NCI-H524 (cell line): ENCODE measurements around the gene COBL.
A peak's percentile ranks its signal among the peaks of the same experiment; 100 is the strongest.

Source experiments
- DNase-seq, 2 experiments: peaks; one replicate each; lab custom pipeline; 2025; lab: John Stamatoyannopoulos, UW

COBL gene

DNA sequence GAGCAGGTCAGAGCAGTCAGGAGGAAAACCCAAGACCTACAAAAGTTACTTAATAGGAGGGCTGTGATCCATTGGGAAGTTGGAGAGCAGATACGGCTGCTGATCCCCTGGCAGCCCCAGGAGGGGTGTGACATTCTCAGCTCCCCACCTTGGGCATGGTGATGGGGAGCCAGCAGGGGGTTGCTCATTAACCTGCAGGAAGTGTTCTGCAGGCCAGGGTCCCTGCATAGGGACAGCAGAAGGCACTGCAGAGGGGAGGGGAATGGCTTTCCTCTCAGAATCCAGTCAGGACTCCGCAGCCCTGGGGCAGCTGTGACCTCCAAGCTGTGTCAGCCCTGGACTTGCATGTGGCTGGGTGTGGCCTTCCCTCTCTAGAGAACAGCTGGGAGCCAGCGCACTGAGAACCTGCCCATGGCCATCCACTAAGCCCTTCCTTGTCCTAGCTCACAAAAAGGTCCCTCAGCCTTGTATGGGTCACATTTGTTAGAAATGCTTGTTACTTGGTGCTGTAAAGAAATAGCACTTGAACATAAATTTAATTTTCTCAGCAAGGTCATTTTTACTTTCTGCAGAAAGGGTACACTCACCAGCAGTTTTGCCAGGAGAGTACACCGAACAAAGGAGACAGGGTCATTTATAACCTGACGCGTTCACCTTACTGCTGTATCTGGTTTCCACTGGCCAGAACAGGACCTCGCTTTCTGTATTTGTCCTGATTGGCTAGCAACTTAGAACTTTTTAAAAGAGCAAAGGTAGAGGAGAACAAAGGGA, 169.6 kb downstream of the COBL start:
- DNase-seq, result no peak

DNA sequence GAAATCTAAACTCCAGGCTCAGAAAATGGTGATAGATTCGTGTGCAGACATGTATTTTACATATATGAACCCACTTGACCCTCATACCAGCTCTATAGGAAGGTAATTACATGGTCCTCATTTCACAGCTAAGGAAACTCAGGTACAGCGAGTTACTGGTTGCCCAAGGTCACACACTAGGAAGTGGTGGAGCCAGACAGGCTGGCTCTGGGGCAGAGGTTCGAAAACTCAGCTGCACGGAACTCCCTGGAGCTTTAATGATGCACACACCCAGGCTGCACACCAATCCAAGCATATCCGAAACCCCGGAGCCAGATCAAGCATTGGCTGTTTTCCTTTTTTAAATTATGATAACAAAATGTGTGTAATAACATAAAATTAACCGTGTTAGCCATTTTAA, 172.4 kb downstream of the COBL start:
- no peak for DNase-seq

DNA sequence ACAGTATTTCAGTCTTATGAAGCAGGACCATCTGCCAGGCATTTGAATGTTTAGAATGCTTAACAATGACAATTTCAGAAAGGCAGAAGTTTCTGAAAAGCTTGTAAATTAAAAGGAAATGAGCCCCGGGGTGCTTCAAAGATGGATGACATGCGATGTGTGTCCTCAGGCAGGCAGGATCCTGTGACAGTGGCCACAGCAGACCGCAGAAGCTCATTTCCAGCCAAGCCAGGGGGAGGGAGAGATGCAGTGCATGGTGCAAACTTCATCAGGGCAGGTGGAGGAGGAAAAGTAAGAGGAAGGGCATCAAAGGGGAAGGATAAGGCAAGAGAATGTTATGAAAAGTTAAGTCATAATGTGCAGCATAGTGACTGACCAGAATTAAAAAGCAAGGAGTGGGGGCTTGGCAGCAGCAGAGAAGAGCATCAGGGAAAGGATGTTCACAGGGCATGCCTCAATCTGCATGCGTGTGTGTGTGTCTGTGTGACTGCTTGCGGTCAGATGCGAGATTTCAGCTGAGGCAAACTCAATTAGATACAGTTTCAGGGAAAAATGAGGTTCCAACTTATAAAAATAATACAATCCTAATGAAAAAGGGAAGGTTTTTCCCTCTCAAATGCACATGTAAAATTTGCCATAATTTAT, 173.7 kb downstream of the COBL start:
- no peak for DNase-seq

DNA sequence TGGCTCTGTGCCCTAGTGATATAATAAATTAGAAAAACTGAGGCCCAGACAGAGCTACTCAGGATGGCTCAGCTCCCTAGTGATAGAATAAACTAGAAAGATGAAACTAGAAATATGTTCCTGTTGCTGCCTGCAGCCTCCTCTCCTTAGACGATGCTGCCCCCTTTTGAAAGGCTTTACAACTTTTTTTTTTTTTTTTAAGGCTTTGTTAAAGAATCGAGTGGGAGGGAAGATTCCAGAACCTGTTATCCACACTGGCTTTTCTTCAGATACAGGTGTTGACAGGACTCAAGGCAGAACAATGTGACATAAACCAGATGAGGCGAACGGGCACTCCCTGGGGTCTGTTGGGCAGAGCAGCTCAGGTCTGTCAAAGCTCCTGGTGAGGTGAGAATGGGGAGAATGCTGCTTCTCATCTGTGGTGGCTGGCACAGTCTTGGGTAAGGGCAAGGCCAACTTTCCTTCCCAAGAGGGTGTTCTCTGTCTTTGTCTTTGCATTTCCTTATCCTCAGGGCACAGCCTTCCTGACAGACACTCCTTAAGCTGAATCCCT, 175.1 kb downstream of the COBL start:
- DNase-seq, result peak in 1 of 2 experiments; percentile 30

DNA sequence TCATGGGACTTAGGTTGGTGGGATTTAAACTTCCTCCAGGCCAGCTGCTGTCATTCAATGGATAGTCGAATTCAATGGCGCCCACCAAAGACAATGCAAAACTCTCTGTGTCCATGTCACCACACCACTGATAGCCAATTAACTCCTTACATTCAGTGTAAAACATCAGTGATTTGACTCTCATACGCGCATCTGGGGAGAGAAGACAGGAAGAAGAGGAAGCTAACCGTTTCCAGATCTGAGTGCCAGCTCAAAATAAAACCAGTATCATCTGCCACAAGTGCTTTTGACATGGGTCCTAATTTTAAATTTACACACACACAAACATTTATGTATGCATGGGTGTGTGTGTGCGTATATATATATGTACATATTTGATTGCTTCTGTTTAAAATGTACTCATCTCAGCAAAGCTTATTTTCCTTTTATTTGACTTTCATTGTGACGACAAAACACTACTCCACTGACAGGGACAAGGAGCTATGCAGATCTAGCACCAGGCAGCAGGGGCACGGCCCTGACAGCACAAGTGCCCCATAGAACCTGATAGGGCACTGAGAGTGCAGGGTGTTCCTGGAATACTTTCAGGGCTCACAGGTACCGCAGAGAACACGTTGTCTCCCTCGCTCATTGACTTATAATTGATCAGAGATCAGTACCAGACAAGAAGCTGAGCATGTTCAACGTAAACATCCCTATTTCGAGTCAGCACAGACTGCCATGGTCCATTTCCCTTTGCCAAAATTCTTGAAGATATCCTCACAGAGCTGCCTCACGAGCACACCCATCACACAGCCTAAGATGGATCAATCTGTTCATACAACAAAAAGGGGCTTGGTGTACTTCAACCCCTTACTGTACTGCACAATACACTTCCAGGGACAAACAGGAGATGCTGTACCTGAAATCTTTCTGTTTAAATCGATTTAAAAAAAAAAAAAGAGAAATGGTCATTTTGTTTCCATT, 176.1 kb downstream of the COBL start:
- DNase-seq, result no peak

DNA sequence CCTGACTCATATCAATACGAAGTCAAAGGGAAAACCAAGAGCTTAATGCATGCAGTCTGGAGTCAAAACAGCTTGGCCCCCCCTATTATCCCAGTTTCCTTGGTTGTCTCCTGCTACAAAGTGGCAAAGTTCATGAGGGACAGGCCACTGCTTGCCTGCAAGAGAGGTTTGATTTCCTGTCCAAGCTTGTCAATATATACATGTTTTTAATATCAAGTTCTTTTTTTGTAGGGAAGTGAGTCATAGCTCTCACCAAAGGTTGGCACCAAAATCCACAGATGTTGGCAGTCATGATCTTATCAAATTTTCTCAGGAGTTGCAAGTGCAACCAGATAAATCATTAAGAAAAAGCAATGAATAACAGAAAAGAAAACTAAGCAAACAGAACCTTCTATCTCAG, 176.8 kb downstream of the COBL start:
- DNase-seq, result no peak

DNA sequence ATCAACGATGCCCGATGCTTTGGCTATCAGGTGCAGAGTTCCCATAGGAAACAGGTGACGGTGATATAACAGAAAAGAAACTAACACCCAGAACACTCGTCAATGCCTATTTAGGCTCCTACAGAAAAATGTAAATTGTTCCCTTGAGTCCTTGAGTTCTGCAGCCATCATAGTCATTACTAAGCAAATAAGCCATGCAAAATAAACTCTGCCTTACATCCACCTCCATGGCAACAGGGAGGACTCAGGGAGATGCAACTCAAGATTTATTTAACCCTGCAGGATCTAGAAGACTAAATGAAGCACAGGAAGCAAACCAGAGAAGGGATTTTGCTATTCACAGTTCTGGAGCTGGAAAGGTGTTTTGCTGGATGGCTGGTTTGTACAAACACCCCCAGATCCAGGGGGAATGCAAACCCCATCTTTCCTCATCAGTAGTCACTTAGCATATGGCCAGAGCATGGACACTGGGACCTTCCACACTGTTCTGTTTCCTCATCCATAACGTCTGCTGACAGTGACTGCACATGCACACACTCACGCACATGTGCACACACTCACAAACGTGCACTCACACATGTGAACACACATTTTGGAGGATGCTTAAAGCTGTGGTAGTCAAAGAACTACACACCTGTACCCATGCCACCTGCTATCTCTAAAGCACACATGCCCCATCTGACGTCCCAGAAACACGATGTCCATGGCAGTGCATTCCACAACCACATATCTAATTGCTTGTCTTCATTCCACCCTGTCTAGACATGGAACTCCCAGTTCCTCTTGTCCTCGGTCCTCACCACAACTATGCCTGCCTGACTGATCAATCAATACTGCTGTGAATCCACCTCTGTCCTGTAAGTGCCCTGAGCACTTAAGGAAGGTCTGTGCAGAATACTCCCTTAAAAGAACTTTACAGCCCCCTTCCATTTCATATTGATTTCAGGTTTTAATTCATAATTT, 178.2 kb downstream of the COBL start:
- no peak for DNase-seq

DNA sequence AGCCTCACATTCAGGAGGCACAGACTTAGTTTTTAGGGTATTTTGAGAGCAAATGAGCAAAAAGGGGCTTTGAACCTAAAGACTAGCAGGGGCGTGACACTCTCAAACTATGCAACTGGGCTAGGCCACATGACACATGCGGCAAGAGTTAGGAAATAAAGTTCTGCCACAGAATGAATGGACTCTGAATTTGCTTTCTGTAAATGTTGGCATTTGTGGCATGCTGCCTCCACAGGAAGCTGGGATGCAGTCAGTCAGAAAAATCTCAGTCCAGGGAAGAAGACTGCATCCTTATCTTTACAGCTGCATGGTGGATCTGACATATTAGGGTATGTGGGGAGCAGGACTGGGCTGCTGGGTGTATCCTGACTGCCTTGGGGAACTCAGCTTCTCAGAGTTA, 181.0 kb downstream of the COBL start:
- DNase-seq, result no peak

DNA sequence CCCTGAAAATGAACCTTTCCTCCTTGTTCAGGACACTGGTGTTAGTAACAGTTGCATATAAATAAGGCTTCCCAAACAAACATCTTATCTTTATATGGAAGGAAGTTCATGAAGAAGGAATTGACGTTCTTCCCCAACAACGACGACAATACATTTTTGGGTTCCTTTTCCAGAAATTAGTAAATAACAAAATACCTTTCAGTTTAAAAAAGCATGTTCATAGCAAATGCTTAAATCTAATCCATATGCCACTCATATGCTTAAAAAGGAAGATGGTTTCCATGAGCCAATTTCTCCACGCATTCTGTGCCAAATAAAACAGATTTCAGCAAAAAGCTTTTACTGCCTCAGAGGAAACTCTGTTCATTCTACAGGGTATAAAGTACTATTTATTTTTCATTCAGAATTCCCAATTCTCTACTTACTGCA, 182.6 kb downstream of the COBL start:
- DNase-seq, result no peak

DNA sequence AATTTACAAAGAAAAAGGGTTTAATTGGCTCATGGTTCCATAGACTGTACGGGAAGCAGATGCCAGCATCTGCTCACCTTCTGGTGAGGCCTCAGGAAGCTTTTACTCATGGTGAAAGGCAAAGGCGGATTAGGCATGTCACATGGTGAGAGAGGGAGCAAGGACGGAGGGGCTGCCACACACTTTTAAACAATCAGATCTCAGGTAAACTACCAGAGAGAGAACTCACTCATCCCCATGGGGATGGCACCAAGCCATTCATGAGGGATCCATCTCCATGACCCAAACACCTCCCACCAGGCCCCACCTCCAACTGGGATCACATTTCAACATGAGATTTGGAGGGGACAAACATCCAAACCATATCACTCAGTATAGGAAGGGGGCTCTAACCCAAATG, 183.9 kb downstream of the COBL start:
- no peak for DNase-seq

DNA sequence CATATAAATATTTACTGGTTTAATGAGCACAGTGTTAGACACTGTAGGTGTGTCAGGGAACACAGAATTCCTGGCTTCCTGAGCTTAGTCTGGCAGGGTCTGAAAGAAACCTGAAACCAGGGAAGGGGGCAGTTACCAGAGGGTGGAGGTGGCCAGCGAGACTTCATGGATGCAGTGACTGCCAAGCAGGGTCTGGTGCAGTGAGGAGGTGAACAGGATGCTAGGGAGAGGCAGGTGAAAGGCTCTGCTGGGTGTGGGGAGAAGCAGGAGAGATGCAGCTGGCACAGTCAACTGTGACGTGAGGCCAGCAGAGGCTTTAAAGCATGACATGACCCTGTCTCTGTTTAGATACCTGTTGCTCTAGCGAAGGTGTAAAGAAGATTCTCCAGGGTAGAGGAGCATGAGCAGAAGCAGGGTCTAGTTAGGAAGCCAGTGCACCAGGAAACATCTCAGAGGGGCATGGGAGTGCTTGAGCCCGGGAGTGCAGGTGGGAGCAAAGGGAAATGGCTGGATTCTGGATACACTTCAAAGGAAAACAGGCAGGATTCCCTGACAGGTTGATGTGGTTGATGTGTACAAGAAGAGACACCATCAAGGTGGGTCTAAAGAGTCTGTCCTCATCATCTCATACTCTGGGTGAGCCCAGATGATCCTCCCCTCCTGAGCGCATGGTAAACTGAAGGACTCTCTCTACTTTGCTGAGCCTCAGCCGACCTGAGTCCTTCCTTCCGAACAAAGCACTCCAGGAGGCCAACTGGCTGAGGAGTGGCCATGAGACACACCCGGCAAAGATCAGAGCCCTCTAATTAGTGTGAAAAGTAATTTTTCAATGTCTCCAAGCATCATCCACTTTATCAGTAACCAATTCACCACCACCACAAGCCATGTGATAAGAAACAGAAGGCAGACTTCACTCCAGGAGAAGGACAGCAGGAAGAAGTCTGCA, 186.8 kb downstream of the COBL start:
- DNase-seq, result no peak

DNA sequence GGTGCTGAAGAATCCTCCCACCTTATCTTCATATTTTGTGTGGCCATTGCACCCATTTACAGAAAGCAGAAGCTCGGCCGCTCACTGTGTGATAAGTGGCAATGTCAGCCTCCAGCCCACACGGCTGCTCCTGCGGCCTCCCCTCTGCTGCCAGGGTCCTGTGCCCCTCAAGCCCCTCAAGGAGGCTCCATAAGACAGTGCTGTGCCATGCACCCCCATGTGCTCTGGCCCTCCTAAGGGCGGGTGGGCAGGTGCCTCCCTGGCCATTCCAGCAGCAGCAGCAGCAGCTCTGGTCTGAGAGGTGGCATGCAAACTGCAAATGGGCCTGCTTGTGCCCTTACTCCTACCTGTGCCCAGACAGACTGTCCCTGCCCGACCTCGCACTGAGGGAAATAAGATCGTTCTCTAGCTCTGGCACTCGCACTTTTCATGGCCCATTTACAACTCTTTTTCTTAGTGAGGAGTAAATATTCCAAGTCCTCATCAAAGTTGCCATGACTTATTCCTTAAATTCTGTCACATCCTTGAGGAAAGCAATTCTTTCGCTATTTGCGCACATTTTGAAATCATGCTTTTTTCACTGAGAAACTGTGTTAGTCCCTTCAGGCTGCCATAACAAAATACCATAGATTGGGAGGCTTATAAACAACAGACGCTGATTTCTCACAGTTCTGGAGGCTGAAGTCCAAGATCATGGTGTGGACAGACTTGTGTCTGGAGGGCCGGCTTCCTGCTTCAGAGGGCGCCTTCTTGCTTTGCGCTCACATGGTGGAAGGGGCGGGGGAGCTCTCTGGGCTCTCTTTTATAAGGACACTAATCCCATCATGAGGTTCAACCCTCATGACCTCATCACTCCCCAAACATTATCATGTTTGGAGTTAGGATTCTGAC, 187.8 kb downstream of the COBL start:
- DNase-seq, result no peak

DNA sequence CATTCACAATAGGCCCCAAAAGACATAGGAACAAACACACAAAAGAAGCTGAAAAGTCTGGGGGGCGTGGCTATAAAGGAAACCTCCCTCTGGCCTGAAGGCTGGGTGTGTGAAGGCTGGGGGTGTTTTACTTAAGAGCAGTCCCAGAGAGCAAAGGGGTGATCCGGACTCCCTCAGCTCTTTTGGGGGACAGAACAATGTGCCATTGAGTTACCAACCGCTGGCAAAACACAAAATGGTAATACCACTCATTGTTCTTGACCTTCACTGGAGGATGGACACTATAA, 189.0 kb downstream of the COBL start:
- DNase-seq, result no peak

DNA sequence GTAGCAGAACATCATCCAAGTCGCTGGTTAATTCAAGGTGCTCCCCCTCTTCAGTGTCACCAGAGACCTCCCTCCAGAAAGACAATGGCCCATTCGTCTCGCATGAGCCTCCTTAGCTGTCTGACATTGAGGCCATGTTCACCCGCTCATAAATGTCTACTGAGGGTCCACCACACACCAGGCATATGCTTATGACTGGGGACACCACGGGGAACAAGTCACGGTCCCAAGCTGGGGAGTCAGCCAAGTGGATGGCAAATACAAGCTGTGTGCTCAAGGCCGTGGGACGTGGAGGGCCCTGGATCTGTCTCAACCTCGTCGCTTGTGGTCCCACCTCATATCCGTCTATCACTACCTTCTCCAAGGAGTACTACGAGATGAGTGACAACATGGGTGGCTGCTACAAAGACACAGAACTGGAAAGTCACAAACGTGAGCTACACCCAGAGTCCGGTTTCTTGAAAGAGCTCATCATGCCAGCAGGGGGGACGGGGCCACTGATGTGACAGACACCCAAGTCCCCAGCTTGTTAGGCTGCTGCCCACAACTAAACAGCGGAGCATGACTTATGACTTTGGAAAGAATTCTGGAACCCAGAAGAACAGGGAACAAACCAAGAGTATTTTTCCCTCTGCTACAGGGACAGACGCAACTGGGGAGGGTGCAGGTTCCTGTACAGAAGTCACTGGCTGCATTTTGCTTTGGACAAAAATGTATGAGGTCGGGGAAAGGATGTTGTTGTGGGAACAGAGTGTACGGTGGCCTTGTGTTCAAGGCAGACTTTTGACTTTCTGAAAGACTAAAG, 189.6 kb downstream of the COBL start:
- DNase-seq, result no peak

DNA sequence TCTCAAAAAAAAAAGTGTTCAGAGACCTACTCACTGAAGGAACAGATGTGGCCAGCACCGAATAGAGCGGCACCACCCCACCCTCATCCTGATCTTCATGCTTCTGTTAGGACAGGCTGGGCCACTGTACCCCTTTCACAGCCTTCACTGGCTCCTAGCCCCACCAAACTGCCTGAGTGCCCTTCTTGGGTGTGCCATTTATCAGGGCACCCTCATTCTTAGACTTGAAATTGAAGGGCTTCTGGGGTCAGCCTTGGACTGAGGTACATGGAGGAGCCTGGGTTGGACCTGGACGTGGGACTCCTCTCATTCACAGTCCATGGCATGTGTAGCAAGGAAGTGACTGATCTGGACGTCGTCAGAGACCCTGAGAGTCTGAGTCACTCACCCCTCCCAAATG, 190.3 kb downstream of the COBL start:
- DNase-seq, result no peak

DNA sequence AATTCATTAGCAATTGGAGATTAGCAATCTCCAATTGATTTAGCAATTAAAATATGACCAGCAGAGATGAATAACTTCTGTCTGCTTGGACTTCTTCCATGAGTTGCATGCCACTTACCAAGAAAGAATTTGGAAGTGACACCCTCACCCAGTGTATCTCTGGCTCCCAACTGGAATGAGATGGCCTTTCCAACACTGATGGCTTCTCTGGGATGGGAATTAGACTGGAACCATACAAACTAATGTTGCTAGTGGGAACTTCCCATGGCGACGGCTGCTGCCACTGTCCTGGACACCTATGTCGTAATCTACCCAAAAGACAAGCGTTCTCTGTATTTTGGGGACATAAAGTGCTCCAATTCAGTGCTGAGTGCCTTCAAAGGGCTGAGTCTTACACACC, 192.3 kb downstream of the COBL start:
- no peak for DNase-seq

DNA sequence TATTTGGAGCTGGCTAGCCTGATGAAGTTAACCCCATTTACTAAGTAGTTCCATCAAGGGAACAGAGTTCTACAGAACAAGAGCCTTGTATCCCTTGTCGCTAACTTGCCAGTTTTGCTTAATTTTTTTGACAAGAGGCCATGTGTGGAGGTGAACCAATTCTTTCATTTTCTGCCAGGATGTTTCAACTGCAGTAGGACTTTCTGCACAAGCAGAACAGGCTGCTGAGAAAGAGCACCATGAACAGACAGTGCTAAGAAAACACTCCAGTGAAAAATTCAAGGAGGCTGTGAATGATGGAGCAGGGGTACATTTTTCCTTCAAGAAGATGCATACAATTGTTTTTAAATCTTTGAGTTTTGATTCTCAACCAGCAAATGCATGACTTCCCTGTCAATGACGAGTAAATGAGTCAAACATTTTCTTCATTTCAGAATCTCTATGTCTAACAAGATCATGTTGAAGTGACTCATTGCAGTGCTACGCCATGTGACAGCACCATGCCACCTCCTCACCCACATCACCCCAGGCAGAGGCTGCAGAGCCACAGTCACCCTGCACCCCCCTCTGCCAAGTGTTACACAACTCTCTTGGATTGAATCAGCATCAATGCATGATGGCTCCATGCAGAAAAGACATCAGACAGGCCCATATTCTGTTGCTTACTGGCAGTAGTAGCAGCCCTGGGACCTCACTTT, 193.1 kb downstream of the COBL start:
- DNase-seq, result no peak

DNA sequence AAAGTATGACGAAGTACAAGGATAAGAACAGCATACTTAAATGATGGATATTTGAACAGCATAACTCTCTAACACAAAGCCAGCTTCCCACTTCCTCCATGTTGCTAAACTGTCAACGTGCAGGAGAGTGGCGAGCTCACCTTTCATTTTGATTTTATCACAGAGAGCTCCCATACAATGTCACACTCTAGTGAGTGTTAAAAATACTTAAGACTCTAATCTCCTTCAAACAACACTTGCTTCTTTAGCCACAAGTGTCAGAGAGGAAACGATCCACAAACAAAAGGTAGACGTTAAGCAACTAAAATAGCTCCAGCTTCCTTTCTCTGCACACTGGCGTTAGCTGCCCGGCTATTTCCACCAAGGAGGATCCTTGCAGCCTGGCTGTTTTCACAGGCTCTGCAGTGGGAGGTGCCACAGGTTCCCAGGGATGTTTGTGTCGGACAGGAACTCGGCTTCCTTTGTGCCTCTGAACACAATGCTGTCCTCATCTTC, 194.6 kb downstream of the COBL start:
- DNase-seq, result no peak
